Kidney glomerular epithelial cell (primary cell): Measurements from ENCODE around the gene RUSC2.

Experiments used
- DNase-seq: peaks from one replicate; lab custom pipeline; 2025; lab: John Stamatoyannopoulos, UW

Gene RUSC2, protein sequence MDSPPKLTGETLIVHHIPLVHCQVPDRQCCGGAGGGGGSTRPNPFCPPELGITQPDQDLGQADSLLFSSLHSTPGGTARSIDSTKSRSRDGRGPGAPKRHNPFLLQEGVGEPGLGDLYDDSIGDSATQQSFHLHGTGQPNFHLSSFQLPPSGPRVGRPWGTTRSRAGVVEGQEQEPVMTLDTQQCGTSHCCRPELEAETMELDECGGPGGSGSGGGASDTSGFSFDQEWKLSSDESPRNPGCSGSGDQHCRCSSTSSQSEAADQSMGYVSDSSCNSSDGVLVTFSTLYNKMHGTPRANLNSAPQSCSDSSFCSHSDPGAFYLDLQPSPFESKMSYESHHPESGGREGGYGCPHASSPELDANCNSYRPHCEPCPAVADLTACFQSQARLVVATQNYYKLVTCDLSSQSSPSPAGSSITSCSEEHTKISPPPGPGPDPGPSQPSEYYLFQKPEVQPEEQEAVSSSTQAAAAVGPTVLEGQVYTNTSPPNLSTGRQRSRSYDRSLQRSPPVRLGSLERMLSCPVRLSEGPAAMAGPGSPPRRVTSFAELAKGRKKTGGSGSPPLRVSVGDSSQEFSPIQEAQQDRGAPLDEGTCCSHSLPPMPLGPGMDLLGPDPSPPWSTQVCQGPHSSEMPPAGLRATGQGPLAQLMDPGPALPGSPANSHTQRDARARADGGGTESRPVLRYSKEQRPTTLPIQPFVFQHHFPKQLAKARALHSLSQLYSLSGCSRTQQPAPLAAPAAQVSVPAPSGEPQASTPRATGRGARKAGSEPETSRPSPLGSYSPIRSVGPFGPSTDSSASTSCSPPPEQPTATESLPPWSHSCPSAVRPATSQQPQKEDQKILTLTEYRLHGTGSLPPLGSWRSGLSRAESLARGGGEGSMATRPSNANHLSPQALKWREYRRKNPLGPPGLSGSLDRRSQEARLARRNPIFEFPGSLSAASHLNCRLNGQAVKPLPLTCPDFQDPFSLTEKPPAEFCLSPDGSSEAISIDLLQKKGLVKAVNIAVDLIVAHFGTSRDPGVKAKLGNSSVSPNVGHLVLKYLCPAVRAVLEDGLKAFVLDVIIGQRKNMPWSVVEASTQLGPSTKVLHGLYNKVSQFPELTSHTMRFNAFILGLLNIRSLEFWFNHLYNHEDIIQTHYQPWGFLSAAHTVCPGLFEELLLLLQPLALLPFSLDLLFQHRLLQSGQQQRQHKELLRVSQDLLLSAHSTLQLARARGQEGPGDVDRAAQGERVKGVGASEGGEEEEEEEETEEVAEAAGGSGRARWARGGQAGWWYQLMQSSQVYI (N-terminal part only)

DNA sequence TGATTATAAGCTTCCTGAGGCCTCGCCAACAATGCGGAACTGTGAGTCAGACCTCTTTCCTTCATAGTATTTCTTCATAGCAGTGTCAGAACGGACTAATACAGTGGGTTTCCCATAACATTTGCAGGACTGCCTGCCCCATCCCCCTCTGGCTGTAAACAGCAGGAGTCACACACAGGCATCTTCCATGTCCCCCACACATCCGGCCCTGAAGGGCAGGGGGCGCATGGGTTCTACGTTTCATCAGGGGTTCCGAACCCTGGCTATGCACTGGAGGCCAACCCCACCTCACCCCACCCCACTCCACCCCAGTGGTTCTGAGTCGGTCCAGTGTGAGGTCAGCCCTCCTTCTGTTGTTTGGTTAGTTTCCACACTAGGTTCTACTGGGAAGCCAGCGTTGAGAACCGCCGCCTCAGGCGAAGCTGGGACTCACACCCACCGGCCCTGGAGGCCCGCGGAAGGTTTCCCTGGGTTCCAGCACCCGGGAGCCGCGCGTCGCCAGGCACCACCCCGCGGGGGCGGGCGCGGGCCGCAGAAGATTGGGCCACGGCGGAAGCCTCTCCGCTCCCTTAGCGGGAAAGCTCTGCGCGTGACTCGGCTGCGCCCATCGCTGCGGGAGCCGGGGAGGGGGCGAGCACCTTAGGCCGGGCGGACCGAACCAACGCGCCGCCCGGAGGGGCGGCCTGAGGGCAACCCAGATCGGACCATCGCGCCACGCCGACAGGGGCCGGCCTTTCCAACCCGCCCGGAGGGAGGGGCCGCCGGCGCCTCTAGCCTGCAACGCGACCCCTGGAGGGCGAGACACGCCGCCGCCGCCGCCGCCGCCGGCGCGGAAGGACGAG is at the start of gene RUSC2:
Gene RUSC2 (plus strand): TSS at position 799 of the 842 bp plus-strand sequence. CDS start 56,411 bp downstream, outside the sequence.
- peak; percentile 92 for DNase-seq

DNA sequence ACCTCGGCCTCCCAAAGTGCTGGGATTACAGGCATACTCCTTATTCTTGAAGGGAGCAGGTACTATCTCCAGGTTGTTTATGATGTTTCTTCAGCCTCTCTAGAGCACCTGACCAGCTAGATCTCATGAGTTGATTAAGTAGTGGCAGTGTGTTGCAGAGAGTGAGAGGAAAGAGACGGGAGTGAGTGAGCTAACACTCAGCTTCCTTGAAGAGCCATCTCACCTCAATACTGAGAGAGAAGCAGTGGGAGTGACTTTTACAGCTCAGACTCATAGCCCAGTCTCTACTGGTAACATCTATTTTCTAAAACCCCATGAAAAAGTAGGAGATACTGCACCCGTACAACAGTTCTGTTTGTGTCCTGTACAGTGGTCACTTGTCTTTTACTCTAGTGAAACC is 43.9 kb upstream of the RUSC2 start:
- DNase-seq, result no peak

DNA sequence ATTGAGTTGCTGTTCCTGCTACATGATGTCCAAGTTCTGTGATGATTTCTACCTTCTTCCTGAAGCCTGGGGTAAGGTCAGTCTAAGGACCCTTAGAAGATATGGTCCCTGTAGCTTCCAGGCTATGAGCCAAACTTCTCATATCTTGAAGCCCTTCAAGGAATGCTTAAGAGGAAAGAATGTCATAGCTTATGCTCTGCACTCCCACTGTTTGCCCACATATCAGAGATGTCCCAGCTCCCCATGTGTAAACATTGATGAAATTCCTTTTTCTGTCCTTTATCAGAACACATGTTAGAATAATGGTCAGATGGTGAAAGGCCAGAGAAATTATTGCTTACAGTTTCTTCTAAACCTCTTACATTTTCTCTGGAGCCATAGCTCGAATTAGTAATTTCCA is 41.4 kb upstream of the RUSC2 start:
- no peak for DNase-seq

DNA sequence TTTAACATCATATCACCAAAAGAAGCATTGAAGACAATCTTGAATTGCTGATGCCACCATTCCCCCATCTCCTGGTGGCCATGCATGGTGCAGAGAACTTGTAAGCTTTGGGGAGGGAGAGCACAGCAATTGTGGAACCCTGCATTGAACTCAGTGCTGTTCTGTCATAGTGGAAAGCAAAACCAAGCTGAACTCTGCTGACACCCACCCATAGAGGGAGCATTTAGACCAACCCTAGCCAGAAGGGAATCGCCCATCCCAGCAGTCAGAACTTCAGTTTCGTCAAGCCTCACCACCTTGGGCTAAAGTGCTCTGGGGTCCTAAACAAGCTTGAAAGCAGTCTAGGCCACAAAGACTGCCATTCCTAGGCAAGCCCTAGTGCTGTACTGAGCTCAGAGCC is 37.4 kb upstream of the RUSC2 start:
- DNase-seq, result no peak

DNA sequence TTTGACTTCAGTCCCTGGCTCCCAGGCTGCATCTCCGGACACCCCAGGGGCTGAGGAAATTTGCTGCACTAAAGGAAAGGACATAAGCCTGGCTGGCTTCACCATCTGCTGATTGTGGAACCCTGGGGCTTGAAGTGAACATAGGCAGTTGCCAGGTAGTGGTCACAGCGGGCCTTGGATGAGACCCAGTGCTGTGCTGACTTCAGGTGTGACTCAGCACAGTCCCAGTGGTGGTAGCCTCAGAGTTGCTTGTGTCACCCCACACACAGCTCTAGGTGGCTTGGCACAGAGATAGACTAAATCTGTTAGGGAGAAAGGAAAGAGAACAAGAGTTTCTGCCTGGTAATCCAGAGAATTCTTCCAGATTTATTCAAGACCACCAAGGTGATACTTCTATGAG is 36.1 kb upstream of the RUSC2 start:
- DNase-seq, result no peak

DNA sequence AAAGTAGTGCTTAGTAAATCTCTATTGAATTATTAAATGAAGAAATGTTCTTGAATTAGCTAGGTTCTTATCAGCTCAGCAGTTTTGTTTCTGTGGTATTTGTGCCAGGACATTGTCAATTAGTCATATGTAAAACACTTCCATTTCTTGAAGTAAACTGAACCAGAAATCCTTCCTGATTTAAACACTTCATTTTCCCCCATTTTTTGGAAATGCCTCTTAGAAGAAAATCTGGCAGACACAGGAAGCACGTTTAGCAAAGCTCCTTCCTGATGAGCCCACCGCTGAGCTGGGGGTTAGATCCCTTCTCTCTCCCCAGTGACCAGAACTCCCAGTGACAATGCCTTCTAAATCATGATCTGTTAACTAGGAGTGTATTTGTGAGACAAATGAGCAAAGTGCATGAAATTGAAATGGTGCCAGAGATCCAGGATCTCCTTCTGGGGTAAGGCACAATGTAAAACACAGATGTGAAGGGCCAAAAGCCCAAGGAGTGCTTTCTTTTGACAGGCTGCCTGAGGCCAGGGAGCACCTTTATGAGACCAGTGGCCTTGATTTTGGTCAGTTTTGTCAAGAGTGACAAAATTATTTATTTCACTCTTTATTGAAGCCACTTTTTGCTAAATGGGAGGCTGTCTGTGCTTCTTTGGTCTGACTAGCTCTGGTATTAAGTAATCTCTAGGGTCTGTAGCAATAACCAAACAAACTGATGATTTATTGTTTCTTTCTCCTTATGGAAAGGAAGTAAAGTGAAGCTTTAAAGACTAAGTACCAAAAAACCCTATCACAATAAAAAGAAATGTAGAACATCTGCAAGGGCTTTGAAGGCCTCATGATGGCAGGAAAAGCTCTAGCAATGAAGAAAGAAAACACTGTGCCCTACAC is 25.5 kb upstream of the RUSC2 start:
- DNase-seq, result no peak

DNA sequence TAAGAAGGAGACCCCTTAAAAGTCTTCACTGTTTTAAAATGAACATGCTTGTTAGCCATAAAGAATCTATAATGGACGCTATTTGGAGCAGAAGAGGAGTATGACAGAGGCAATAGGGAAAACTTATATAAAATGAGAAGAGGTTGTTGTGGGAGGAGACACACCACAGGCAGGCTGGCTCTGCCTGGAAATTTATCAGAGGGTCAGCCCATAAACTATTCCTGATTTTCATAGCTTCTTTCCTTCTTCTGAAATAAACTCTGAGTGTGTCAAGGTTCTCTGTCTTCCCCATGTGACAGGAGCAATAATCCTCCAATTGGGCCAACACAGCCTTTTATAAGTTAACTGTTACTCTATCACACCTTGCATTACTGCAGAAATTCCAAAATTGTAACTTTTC is 19.6 kb upstream of the RUSC2 start:
- no peak for DNase-seq

DNA sequence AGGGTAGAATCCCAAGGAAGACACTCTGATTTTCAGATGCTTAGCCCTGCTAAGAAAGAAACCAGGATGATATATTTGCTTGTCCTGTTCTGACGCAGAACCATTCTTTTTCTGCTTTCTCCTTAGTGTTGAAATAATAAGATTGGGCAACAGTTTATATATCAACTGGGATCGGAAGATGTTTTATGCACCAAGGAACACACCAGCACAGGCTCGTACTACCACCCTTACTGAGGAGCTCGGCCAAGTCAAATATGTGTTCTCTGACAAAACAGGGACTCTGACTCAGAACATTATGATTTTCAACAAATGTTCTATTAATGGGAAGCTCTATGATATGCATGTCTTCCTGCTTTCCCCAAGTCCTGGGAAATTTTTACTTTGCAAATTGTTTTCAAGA is 19.0 kb upstream of the RUSC2 start:
- peak; percentile 42 for DNase-seq

DNA sequence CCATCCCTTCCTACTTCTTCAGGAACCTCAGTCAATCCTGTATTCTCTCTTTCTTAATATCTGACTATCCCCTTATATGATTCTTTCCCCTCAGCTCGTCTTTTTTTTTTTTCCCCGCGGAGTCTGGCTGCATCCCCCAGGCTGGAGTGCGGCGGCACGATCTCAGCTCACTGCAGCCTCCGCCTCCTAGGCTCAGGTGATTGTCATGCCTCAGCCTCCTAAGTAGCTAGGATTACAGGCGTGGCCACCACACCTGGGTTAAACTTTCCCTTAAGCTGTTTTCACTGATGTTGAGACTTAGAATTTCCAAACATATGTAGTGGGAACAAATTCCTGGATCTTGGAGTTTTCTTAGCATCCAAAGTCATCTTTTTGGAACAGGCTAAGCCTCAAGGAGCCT is 13.3 kb upstream of the RUSC2 start:
- no peak for DNase-seq

DNA sequence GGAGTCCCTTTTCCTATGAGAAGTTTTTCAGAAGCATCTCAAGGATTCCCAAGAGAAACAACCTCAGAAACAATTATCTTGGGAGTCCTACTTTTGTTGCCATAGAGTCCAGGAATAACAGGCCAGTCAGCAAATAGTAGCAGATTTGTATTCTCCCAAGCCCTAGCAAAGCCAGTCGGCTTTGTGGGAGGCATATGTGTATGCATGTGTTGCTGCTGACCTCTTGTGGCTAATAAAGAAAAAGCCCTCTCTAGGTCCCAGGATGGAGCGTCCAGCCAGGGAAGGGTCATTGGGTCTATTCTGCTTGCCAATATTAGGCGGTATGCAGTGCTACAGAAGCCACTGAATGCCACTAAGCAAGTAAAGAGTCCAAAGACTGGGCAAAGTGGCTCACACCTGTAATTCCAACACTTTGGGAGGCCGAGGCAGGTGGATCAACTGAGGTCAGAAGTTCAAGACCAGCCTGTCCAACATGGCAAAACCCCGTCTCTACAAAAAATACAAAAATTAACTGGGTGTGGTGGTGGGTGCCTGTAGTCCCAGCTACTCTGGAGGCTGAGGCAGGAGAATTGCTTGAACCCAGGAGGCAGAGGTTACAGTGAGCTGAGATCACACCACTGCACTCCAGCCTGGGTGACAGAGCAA is 12.6 kb upstream of the RUSC2 start:
- DNase-seq, result peak; percentile 69

DNA sequence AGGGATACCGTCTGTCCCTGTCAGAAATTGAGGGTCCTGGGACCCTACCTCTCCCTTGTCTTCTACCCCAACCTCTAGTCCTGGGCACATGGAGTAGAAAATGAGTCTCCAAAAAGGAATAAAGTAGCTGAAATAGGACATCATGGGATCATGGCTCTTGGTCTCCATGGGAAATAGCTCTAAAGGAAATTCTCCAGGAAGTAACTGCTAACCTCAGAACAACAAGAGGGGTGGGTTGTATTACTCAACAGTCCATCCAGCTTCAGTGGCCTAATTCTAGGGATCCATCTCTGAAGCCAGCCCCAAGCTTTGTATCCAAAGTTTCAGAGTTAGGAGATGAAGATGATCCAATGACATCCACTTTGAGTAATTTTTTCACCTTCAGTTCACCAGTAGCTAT is 11.0 kb upstream of the RUSC2 start:
- no peak for DNase-seq

DNA sequence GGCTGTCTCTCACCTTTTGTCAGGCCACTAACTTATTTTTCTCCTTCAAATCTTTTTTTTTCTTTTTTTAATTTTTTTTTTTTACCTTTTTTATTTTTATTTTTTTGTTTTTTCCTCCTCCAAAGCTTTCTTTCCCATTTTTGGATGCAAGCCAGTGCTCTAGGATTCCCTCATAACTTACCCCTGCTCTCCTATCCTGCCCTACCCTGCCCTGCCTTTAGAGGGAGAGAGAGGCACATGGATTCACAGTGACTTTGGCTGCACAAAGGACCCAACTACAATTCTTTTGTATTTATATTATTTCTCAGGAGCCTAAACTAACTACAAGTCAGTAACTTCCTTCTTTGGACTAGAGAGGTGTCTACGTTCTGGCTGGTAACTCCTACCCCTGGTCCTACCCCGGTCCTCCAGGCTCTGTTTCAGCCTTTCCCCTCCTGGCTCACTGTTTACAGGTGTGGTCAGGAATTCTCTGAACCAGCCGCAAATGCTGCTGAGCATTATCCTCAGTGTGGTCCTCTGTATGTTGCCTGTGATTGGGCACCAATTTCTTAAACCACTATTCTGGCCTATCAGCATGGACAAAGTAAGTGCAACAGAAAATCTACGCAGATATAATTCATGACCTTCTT is 8.4 kb upstream of the RUSC2 start:
- peak; percentile 60 for DNase-seq

DNA sequence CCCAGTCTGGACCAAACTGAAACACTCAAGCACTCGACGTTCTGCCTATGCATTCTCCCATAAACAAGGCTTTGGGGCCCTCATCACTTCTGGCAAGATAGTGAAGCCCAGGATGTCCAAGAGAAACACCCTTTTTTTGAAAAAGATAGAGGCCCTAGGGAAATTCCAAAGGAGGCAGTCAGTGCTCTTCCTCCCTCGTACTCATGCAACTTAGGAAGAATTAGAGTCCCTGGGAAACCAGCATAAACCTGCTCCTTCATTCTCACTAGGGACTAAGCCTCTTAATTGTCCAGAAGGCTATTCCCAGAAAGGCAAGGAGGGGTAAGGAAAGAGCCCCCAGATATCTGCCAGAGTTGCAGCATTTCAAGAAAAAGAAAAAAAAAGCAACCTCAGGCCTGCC is 7.8 kb upstream of the RUSC2 start:
- no peak for DNase-seq

DNA sequence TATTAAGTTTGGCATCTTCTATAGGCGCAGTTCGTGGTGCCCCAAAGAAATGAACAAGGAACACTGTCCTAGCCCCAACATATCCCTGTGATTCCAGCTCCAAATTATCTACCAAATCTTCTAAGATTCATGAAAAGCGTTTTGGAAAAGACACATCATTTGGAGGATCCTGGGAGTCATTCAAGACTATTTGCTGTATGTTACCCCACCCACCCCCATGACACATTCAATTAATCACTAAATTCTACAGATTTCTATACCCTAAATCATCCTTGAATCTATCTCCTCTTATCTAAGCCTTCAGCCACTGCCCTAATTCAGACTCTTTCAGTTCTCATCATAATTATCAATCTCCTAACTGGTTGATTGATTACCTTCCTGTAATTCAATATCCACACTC is 5.5 kb upstream of the RUSC2 start:
- no peak for DNase-seq

DNA sequence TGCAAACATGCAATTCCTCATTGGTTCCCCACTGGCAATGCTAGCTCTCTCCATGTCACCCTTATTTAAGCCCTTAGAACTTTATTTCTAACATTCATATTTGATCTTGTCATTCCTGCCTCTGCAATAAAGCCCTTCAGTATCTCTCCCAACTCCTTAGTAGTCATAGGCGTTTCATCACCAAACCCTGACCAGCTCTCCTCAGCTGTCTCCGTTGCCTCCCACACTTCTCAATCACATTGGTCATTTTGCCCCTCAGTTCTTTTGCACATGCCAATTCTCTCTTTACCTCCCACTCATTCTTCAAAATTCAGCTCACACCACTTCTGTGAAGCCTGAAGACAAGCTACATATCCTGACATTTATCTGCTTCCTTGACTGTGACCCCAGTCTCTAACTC is 2.8 kb upstream of the RUSC2 start:
- no peak for DNase-seq

DNA sequence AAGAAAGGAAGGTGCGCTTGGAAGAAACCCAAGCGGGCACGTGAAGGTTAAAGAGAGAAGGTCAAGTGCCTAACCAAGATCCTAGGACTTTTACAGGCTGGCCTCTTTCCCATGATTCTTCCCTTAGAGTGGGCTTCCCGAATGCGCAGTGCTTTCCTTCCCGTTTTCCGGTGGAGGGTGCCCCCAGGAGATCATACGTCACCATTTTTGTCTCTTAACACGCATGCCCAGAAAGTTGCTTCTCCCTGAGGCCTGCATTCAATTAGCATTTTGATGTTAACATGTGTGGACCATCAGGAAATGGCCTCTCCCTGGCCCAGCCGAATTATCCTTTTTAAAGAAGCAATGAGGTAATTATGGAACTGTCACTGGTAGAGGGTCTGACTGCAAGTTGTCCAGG is 1.9 kb upstream of the RUSC2 start:
- no peak for DNase-seq

DNA sequence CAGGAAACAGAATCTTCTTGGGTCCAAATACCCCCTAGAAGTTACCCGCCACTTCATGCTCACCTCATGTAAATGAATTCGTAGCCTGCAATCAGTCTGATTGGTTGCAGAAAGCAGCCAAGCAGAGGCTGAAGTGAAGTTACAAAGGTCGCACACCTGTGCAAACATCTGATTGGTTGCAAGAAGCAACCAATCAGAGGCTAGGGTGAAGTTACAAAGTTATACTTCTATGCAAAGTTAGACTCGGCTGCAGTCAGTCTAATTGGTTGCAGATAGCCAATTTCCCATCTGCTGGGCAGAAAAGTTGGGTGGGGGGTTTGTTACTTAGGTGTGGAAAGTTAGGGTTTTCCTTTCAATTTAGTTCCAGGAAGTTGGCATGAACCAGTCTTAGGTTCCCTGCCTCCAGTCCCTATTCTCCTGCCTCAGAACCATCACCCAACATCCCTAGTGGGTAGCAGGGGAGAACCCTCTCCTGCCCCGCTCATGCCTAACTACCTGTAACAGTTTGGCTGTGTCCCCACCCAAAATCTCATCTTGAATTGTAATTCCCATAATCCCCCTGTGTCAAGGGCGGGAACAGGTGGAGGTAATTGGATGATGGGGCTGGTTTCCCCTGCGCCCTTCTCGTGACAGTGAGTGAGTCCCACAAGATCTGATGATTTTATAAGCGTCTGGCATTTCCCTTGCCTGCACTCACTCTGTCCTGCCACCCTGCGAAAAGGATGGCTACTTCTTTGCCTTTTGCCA is 1.2 kb upstream of the RUSC2 start:
- DNase-seq, result no peak

DNA sequence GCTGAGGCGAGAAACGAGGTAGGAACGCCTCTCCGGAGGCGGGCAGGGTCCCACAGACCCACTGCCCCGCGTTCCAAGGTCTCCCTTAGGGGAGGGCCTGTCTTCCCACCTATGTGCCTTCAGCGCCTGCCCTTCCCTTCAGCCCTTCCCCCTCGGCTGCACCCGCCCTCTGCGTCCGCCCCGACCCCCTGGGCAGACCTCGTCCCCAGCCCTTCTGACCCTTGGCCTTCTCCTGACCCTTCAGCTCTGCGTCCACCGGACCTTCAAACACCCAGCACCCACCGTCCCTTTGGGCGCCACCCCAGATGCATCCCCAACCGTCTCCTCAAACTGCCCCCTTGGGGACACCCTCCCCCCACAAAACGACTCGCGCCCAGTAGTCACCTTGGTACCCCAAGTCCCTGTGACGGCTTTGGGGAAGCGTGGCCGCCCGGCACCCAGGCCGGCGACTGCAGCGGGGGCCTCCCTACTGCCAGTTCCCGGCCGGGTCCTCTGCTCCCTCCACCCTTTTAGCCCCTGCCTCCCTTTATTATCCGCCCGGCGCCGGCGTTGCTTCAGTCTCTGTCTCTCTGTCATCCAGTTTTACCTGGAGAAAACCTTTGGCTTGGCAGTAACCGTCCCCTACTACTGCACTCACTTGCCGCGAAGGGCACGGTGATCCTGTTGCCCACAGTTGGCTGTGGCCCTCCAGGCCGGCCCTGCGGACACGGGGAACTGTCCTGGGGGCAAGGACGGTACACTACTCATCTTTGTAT is 421 bp downstream of the RUSC2 start:
- no peak for DNase-seq
